GM12892 (cell line): ENCODE measurements around the gene CYP4F22.

Experiments used
- POLR2A ChIP-seq: IDR thresholded peaks from 2 replicates; pipeline ENCODE4 v1.6.1; 2011; ENCODE audit warnings: low read depth, low read length, control low read depth
- POLR2AphosphoS5 ChIP-seq: IDR thresholded peaks from 2 replicates; pipeline ENCODE4 v1.6.1; 2011; ENCODE audit warnings: low read depth, low read length, control low read depth
- TAF1 ChIP-seq: IDR thresholded peaks from 2 replicates; pipeline ENCODE4 v1.6.1; 2011; ENCODE audit warnings: low read depth, mild to moderate bottlenecking, control low read depth, low read length, borderline replicate concordance

- no peak for TF ChIP-seq POLR2A
- no peak for TF ChIP-seq POLR2AphosphoS5
- no peak for TF ChIP-seq TAF1
These were observed 54.5 kb downstream of the CYP4F22 start for GRCh38 chr19:15562861-15563260.
